ENCODE measurements around the gene RPIA. TPM values are rescaled to one million over a fixed set of nuclear protein-coding genes. Genes with fewer than 3 reads are reported as not detected.

Gene RPIA
- total and polyA plus RNA-seq, 2 of the 13 experiments (the other 11 are each of a cell fraction or from before 2014, with no cell fraction given) = 13.3 to 23.9 TPM

DNA sequence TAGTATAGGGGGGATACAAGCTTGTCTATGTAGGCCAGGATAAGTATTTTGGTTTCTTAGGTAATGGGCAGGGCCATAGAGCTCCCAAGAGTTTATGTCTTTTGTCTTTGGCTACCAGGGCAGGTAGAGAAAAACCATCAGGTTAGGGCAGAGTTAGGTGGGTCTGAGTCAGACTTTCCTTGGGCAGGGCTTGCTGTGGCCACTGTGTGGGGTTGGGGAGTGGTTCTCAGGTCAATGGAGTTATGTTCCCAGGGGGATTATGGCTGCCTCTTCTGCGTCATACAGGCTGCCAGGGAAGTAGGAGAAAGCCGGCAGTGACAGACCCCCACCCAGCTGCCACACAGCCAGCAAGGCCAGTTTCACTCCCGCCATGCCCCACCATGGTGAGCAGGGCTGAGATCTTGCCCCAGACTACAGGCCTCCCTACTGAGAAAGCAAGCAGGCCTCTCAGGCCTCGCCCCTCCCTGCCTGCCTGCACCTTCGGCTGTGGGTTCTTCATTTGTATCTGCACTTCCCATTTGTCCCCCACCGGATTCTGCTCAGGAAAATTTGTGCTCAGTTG is 55.5 kb downstream of the RPIA start:
- intact Hi-C loops (cut with micrococcal nuclease; ENCODE audit: unreplicated experiment) = no loop called here
- Histone ChIP-seq H3K27ac (ENCODE audit: extremely low read length, insufficient read depth, low read length) (no peak overlapping the region), H3K27me3 (ENCODE audit: control insufficient read depth in 1 of 2, insufficient read depth in 2 of 2, low read length in 2 of 2) (no peaks in the 10 kb centered on the region), H3K9me3 (ENCODE audit: low read length) (no peaks in the 10 kb centered on the region), H3K4me3 (replicated peaks in 1 of 3; ENCODE audit: insufficient read depth in 1 of 3, low read depth in 2 of 3, low read length in 3 of 3) (no peak overlapping the region), H3K9ac (ENCODE audit: insufficient read depth, low read depth, low read length) (no peak overlapping the region), H3K79me2 (ENCODE audit: insufficient read depth, low read length) (no peaks in the 10 kb centered on the region), H2AFZ (ENCODE audit: low read length) (no peak overlapping the region), H4K20me1 (ENCODE audit: insufficient read depth, low read length) (no peaks in the 10 kb centered on the region), H3K4me2 (ENCODE audit: low read depth, low read length) (no peak overlapping the region), H3K4me1 (ENCODE audit: insufficient read depth, low read length) (no peaks in the 10 kb centered on the region), H3K36me3 (replicated peaks in 1 of 2; ENCODE audit: control insufficient read depth in 1 of 2, insufficient read depth in 2 of 2, low read length in 2 of 2) (peaks cover 10 to 81% of the 10 kb centered on the region in 2 experiments)
- ChIA-PET CTCF (ENCODE audit: low intra/inter-chr PET ratio, low total read pairs) (no interaction called here), POLR2A (no interaction called here)
- in situ Hi-C loops (cut with HindIII; ENCODE audit: extremely low pct_ligation_motif_present, low pct_unique_long_range_greater_than_20kb) = no loop called here
- FAIRE-seq (no peak), ATAC-seq (no peak), DNase-seq (ENCODE audit: low spot score) (no peak)
- no TSS peak for BruUV-seq (replicated peaks)
- WGBS (ENCODE audit: low lambda C conversion rate) = 99% methylated on average over 6 of the region's 6 CpGs
- TF ChIP-seq RFXANK (CRISPR knock-in tag; IDR thresholded peaks at IDR 0.05) (no peak), EP300 (IDR thresholded peaks at IDR 0.05; ENCODE audit: low read depth in 2 of 2, low read length in 2 of 2) (no peak), EP300 (CRISPR knock-in tag; IDR thresholded peaks at IDR 0.05; ENCODE audit: borderline replicate concordance) (no peak), SALL1 (CRISPR knock-in tag; IDR thresholded peaks at IDR 0.05) (no peak), JDP2 (CRISPR knock-in tag; IDR thresholded peaks at IDR 0.05; ENCODE audit: borderline replicate concordance) (no peak), ZEB1 (IDR thresholded peaks at IDR 0.05; ENCODE audit: insufficient replicate concordance, low read depth) (no peak), SMAD1 (CRISPR knock-in tag; IDR thresholded peaks at IDR 0.05; ENCODE audit: borderline replicate concordance, low read depth) (no peak), ZFYVE20 (CRISPR knock-in tag; IDR thresholded peaks at IDR 0.05; ENCODE audit: borderline replicate concordance, low read depth) (no peak)
- TF ChIP-seq, protein P1, sequence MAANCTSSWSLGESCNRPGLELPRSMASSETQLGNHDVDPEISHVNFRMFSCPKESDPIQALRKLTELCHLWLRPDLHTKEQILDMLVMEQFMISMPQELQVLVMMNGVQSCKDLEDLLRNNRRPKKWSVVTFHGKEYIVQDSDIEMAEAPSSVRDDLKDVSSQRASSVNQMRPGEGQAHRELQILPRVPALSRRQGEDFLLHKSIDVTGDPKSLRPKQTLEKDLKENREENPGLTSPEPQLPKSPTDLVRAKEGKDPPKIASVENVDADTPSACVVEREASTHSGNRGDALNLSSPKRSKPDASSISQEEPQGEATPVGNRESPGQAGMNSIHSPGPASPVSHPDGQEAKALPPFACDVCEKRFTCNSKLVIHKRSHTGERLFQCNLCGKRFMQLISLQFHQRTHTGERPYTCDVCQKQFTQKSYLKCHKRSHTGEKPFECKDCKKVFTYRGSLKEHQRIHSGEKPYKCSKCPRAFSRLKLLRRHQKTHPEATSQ (CRISPR knock-in tag; IDR thresholded peaks at IDR 0.05; ENCODE audit: borderline replicate concordance) = no peak
- TF ChIP-seq, protein P2, sequence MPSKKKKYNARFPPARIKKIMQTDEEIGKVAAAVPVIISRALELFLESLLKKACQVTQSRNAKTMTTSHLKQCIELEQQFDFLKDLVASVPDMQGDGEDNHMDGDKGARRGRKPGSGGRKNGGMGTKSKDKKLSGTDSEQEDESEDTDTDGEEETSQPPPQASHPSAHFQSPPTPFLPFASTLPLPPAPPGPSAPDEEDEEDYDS (CRISPR knock-in tag; IDR thresholded peaks at IDR 0.05) = no peak
- TF ChIP-seq, protein P3, sequence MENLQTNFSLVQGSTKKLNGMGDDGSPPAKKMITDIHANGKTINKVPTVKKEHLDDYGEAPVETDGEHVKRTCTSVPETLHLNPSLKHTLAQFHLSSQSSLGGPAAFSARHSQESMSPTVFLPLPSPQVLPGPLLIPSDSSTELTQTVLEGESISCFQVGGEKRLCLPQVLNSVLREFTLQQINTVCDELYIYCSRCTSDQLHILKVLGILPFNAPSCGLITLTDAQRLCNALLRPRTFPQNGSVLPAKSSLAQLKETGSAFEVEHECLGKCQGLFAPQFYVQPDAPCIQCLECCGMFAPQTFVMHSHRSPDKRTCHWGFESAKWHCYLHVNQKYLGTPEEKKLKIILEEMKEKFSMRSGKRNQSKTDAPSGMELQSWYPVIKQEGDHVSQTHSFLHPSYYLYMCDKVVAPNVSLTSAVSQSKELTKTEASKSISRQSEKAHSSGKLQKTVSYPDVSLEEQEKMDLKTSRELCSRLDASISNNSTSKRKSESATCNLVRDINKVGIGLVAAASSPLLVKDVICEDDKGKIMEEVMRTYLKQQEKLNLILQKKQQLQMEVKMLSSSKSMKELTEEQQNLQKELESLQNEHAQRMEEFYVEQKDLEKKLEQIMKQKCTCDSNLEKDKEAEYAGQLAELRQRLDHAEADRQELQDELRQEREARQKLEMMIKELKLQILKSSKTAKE (CRISPR knock-in tag; IDR thresholded peaks at IDR 0.05; ENCODE audit: borderline replicate concordance) = no peak
- TF ChIP-seq, protein P4, sequence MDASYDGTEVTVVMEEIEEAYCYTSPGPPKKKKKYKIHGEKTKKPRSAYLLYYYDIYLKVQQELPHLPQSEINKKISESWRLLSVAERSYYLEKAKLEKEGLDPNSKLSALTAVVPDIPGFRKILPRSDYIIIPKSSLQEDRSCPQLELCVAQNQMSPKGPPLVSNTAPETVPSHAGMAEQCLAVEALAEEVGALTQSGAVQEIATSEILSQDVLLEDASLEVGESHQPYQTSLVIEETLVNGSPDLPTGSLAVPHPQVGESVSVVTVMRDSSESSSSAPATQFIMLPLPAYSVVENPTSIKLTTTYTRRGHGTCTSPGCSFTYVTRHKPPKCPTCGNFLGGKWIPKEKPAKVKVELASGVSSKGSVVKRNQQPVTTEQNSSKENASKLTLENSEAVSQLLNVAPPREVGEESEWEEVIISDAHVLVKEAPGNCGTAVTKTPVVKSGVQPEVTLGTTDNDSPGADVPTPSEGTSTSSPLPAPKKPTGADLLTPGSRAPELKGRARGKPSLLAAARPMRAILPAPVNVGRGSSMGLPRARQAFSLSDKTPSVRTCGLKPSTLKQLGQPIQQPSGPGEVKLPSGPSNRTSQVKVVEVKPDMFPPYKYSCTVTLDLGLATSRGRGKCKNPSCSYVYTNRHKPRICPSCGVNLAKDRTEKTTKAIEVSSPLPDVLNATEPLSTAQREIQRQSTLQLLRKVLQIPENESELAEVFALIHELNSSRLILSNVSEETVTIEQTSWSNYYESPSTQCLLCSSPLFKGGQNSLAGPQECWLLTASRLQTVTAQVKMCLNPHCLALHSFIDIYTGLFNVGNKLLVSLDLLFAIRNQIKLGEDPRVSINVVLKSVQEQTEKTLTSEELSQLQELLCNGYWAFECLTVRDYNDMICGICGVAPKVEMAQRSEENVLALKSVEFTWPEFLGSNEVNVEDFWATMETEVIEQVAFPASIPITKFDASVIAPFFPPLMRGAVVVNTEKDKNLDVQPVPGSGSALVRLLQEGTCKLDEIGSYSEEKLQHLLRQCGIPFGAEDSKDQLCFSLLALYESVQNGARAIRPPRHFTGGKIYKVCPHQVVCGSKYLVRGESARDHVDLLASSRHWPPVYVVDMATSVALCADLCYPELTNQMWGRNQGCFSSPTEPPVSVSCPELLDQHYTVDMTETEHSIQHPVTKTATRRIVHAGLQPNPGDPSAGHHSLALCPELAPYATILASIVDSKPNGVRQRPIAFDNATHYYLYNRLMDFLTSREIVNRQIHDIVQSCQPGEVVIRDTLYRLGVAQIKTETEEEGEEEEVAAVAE (CRISPR knock-in tag; IDR thresholded peaks at IDR 0.05; ENCODE audit: borderline replicate concordance) = no peak
- TF ChIP-seq, protein P5, sequence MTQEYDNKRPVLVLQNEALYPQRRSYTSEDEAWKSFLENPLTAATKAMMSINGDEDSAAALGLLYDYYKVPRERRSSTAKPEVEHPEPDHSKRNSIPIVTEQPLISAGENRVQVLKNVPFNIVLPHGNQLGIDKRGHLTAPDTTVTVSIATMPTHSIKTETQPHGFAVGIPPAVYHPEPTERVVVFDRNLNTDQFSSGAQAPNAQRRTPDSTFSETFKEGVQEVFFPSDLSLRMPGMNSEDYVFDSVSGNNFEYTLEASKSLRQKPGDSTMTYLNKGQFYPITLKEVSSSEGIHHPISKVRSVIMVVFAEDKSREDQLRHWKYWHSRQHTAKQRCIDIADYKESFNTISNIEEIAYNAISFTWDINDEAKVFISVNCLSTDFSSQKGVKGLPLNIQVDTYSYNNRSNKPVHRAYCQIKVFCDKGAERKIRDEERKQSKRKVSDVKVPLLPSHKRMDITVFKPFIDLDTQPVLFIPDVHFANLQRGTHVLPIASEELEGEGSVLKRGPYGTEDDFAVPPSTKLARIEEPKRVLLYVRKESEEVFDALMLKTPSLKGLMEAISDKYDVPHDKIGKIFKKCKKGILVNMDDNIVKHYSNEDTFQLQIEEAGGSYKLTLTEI (CRISPR knock-in tag; conservative IDR thresholded peaks at IDR 0.05) = no peak

All from HepG2 (cell line).